Measurements from ENCODE around the gene SNX11. TPM values are rescaled to one million over a fixed set of nuclear protein-coding genes. Genes with fewer than 3 reads are reported as not detected.

SNX11 gene
- total RNA-seq, 1 experiment from 2014 or later = 26.8 TPM

- TF ChIP-seq, protein P1, sequence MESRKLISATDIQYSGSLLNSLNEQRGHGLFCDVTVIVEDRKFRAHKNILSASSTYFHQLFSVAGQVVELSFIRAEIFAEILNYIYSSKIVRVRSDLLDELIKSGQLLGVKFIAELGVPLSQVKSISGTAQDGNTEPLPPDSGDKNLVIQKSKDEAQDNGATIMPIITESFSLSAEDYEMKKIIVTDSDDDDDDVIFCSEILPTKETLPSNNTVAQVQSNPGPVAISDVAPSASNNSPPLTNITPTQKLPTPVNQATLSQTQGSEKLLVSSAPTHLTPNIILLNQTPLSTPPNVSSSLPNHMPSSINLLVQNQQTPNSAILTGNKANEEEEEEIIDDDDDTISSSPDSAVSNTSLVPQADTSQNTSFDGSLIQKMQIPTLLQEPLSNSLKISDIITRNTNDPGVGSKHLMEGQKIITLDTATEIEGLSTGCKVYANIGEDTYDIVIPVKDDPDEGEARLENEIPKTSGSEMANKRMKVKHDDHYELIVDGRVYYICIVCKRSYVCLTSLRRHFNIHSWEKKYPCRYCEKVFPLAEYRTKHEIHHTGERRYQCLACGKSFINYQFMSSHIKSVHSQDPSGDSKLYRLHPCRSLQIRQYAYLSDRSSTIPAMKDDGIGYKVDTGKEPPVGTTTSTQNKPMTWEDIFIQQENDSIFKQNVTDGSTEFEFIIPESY (IDR thresholded peaks at IDR 0.05; ENCODE audit: extremely low read depth, insufficient replicate concordance, low read length) = peak; percentile 60
- 0 out of 2 replicates have a peak, but pooled peaks have one; percentile 11 for TF ChIP-seq ZFX (IDR thresholded peaks at IDR 0.05)
- no peak for TF ChIP-seq CEBPB (IDR thresholded peaks at IDR 0.05; ENCODE audit: low read depth)
- no peak for TF ChIP-seq EZH2phosphoT487 (IDR thresholded peaks at IDR 0.05; ENCODE audit: borderline replicate concordance)
Measured at GRCh38 chr17:48107137-48108055, at the start of gene SNX11 (continued).

DNA sequence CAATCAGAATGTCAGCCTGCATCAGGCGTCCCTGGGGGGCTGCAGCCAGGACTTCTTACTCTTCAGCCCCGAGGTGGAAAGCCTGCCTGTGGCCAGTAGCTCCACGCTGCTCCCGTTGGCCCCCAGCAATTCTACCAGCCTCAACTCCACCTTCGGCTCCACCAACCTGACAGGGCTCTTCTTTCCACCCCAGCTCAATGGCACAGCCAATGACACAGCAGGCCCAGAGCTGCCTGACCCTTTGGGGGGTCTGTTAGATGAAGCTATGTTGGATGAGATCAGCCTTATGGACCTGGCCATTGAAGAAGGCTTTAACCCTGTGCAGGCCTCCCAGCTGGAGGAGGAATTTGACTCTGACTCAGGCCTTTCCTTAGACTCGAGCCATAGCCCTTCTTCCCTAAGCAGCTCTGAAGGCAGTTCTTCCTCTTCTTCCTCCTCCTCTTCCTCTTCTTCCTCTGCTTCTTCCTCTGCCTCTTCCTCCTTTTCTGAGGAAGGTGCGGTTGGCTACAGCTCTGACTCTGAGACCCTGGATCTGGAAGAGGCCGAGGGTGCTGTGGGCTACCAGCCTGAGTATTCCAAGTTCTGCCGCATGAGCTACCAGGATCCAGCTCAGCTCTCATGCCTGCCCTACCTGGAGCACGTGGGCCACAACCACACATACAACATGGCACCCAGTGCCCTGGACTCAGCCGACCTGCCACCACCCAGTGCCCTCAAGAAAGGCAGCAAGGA is 49.0 kb upstream of the SNX11 start:
- RAD21 ChIA-PET (ENCODE audit: low non-redundant PET in 1 of 2, low total read pairs in 2 of 2, uncharacterized antibody in 2 of 2, unreplicated experiment in 2 of 2) = no interaction called here
- no peak overlapping the region for H2AFZ ChIP-seq (ENCODE audit: low read depth, low read length, poor library complexity, severe bottlenecking)
- H4K20me1 ChIP-seq (ENCODE audit: insufficient read depth) = no peaks in the 10 kb centered on the region; the same call in 1 of the 2 replicates
- CTCF ChIA-PET = interaction anchor here (0.9 to 1.5 kb wide), 5 partner anchors 8 to 33 kb away, joined by 3 to 5 read pairs (median 4); partner anchors contain the start of gene NFE2L1
- H3K36me3 ChIP-seq (ENCODE audit: control insufficient read depth in 1 of 2, insufficient read depth in 2 of 2, low read length in 2 of 2) = peaks cover 47 to 67% of the 10 kb centered on the region in 2 experiments
- no peak overlapping the region for H3K4me3 ChIP-seq (replicated peaks in 1 of 2; ENCODE audit: low read depth in 1 of 2, low read length in 2 of 2)
- no peak for ATAC-seq
- H3K27ac ChIP-seq (ENCODE audit: low read depth, low read length) = no peak overlapping the region
- H3K4me1 ChIP-seq (ENCODE audit: control insufficient read depth in 1 of 2, insufficient read depth in 2 of 2, low read length in 2 of 2) = peaks cover 0 to 6% of the 10 kb centered on the region in 2 experiments; a peak in 2 of 4 replicates
- POLR2A ChIA-PET = interaction anchor here (1.0 to 13.2 kb wide), 3 partner anchors 8 to 33 kb away, joined by 3 to 114 read pairs (median 3); partner anchors contain the start of gene NFE2L1
- no peaks in the 10 kb centered on the region for H3K27me3 ChIP-seq (ENCODE audit: insufficient read depth, low read length)
- no TSS peak for BruUV-seq (replicated peaks)
- H3K4me2 ChIP-seq (ENCODE audit: low read length) = no peak overlapping the region
- H3K79me2 ChIP-seq (ENCODE audit: insufficient read depth, low read length) = peaks cover 38% of the 10 kb centered on the region; the same call in 1 of the 2 replicates
- no peak for TF ChIP-seq CBX3 (IDR thresholded peaks at IDR 0.05; ENCODE audit: low read depth)
- TF ChIP-seq CTCF (IDR thresholded peaks at IDR 0.05 in 2 of 3, conservative IDR thresholded peaks at IDR 0.05 in 1 of 3; ENCODE audit: borderline replicate concordance in 1 of 3, insufficient read depth in 1 of 3, low read depth in 2 of 3, low read length in 2 of 3) = no peak
- no peak for TF ChIP-seq REST (IDR thresholded peaks at IDR 0.05; ENCODE audit: low read depth)
- TF ChIP-seq SP1 (IDR thresholded peaks at IDR 0.05; ENCODE audit: low read depth) = no peak
- DNase-seq (ENCODE audit: low read depth, low spot score) = no peak
- H3K9me3 ChIP-seq (ENCODE audit: control insufficient read depth in 1 of 2, insufficient read depth in 1 of 2, low read depth in 1 of 2, low read length in 2 of 2) = no peaks in the 10 kb centered on the region
- intact Hi-C loops (cut with micrococcal nuclease) = no loop called here
- H3K9ac ChIP-seq (ENCODE audit: low read length) = no peak overlapping the region
- no peaks in the 10 kb centered on the region for H3K9me2 ChIP-seq (ENCODE audit: insufficient read depth)
